IPS DF 6.9 (cell line): ENCODE results near the gene TNN.

Source experiments
- DNase-seq: peaks from one replicate; pipeline ENCODE4 v3.0.0-alpha.2; 2013; ENCODE audit warnings: low read depth, low spot score
- H3K27ac ChIP-seq: one replicate; pipeline ENCODE4 v1.5.1; 2013; ENCODE audit warnings: low read length, control low read depth
- H3K27me3 ChIP-seq: 2 replicates; pipeline ENCODE4 v1.6.1; 2013; ENCODE audit warnings: mild to moderate bottlenecking, low read length; ENCODE audit not compliant: control insufficient read depth, insufficient read depth
- H3K36me3 ChIP-seq: 2 replicates; pipeline ENCODE4 v1.6.1; 2013; ENCODE audit warnings: low read length; ENCODE audit not compliant: control insufficient read depth, insufficient read depth
- H3K4me1 ChIP-seq: 2 replicates; pipeline ENCODE4 v1.6.1; 2013; ENCODE audit warnings: low read length; ENCODE audit not compliant: control insufficient read depth, insufficient read depth
- H3K4me3 ChIP-seq: 2 replicates; pipeline ENCODE4 v1.5.1; 2013; ENCODE audit warnings: mild to moderate bottlenecking, low read length
- H3K9me3 ChIP-seq: 2 replicates; pipeline ENCODE4 v1.6.1; 2013; ENCODE audit warnings: low read length, inconsistent platforms; ENCODE audit not compliant: control insufficient read depth, insufficient read depth
- WGBS: extraction: QIAGEN DNeasy Blood & Tissue Kit; methylation state at CpG from one replicate; pipeline ENCODE4 v1.1.7; 2013; ENCODE audit warnings: mixed read lengths, missing lambda C conversion rate; ENCODE audit not compliant: insufficient read length, insufficient coverage; 5-methylcytosine and 5-hydroxymethylcytosine counted together

Gene TNN

DNA sequence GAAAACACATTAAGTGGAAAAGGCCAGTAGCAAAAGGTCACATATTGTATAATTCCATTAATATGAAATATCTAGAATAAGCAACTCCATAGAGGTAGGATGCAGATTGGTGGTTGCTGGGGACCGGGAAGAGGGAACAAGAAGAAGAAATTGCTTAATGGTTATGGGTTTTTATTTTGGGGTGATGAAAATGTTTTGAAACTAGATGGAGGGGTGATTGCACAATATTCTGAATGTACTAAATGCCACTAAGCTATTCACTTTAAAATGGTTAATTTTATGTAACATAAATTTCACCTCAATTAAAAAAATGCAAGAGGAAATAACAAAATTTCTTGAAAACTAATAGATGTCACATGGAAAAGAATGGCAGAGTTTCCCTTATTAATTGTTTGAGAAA lies 118.3 kb downstream of the TNN start:
- no peak overlapping the region for H3K4me3 ChIP-seq
- H3K36me3 ChIP-seq: no peaks in the 10 kb centered on the region
- no peaks in the 10 kb centered on the region for H3K27me3 ChIP-seq
- no peak for DNase-seq
- H3K27ac ChIP-seq: no peak overlapping the region
- no peaks in the 10 kb centered on the region for H3K4me1 ChIP-seq
- H3K9me3 ChIP-seq: no peaks in the 10 kb centered on the region
- 100% methylated on average over 1 of the region's 1 CpG for WGBS

- H3K27ac ChIP-seq: no peak overlapping the region
- no peak overlapping the region for H3K4me3 ChIP-seq
- no peaks in the 10 kb centered on the region for H3K4me1 ChIP-seq
- DNase-seq: no peak
- WGBS: no CpG with 5 or more reads among the region's 2 CpGs
- no peaks in the 10 kb centered on the region for H3K27me3 ChIP-seq
- no peaks in the 10 kb centered on the region for H3K9me3 ChIP-seq
- H3K36me3 ChIP-seq: no peaks in the 10 kb centered on the region
Measured at GRCh38 chr1:175186433-175187160, 119.0 kb downstream of the TNN start.

DNA sequence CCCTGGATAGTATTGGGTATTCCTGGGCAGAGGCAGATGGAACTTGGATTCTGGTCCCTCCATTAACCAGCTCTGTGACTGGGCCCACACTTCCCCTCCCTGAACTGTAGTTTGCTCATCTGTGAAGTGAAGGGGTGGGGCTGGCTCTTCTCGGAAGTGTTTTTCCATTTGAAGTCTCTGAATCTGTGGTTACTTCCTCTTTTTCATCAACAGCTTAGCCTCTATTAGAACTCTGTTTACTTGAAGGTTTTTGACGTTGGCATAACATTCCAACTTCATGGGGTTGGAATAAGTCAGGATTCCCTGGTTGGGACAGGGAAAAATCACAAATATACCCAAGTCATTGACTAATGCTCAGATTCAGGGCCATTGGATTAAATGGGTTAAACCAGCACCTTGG lies 121.3 kb downstream of the TNN start:
- H3K27me3 ChIP-seq: no peaks in the 10 kb centered on the region; the same call in 1 of the 2 replicates
- no peak overlapping the region for H3K27ac ChIP-seq
- no peaks in the 10 kb centered on the region for H3K36me3 ChIP-seq
- no CpG with 5 or more reads among the region's 2 CpGs for WGBS
- no peaks in the 10 kb centered on the region for H3K4me1 ChIP-seq
- no peak overlapping the region for H3K4me3 ChIP-seq
- DNase-seq: no peak
- no peaks in the 10 kb centered on the region for H3K9me3 ChIP-seq

- H3K27me3 ChIP-seq: no peaks in the 10 kb centered on the region; the same call in 1 of the 2 replicates
- WGBS: no CpG with 5 or more reads among the region's 7 CpGs
- H3K36me3 ChIP-seq: no peaks in the 10 kb centered on the region
- H3K4me1 ChIP-seq: no peaks in the 10 kb centered on the region
- no peaks in the 10 kb centered on the region for H3K9me3 ChIP-seq
- no peak for DNase-seq
- H3K4me3 ChIP-seq: peak overlapping the region; percentile 49; the same call in 1 of the 2 replicates
- no peak overlapping the region for H3K27ac ChIP-seq
Measured at GRCh38 chr1:175191659-175192058, 124.0 kb downstream of the TNN start.

DNA sequence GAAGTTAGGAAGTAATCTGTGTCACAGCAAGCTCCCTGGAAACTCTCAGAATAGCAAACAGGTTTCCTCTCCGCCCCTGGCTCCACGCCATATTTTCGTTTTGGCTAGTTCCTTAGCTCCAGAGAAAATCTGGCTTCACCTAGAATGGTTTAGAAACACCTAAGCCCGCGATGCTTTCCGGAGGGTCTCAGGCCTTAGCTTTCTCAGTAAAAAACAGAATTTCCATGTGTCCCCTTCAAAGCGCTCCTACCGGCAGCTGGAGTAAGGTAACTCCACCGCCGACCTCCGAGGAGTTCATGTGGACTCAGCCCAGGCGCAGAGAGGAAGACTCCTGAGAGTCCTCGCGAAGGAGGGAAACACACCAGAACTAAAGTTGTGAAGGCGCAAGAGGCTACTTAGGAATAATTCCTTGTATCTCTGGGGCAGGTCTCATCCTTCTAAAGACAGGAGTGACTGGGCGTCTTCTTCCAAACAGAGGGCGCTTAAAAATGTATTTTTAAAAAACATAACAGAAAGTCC lies 124.5 kb downstream of the TNN start:
- Histone ChIP-seq H3K4me1 (no peaks in the 10 kb centered on the region), H3K27ac (no peak overlapping the region), H3K27me3 (no peaks in the 10 kb centered on the region; the same call in 1 of the 2 replicates), H3K9me3 (no peaks in the 10 kb centered on the region), H3K36me3 (no peaks in the 10 kb centered on the region), H3K4me3 (peak overlapping the region; percentile 49; the same call in 1 of the 2 replicates)
- DNase-seq: no peak
- no CpG with 5 or more reads among the region's 17 CpGs for WGBS

GRCh38 chr1:175192630-175193526 lies 125.2 kb downstream of the TNN start, which contains the start of gene KIAA0040:
Gene KIAA0040 (minus strand): TSS chr1:175192776. CDS start chr1:175161013, 31,763 bp downstream.
- H3K27me3 ChIP-seq: no peaks in the 10 kb centered on the region; the same call in 1 of the 2 replicates

GRCh38 chr1:175193527-175193910 lies 125.9 kb downstream of the TNN start:
- DNase-seq: no peak
- H3K36me3 ChIP-seq: no peaks in the 10 kb centered on the region
- no peak overlapping the region for H3K27ac ChIP-seq
- H3K27me3 ChIP-seq: no peaks in the 10 kb centered on the region; the same call in 1 of the 2 replicates
- H3K4me3 ChIP-seq: peak overlapping the region; percentile 49; the same call in 1 of the 2 replicates
- H3K9me3 ChIP-seq: no peaks in the 10 kb centered on the region
- H3K4me1 ChIP-seq: no peaks in the 10 kb centered on the region
- WGBS: no CpG with 5 or more reads among the region's 4 CpGs

More at GRCh38 chr1:175192630-175193526, 125.2 kb downstream of the TNN start, which contains the start of gene KIAA0040:
- DNase-seq: no peak
- Histone ChIP-seq H3K9me3 (no peaks in the 10 kb centered on the region), H3K4me3 (peak within 1 kb of the TSS; percentile 49; the same call in 1 of the 2 replicates), H3K27ac (no peak within 1 kb of the TSS), H3K4me1 (no peaks in the 10 kb centered on the region), H3K36me3 (no peaks in the 10 kb centered on the region)
- WGBS: no CpG with 5 or more reads among the region's 62 CpGs

- H3K9me3 ChIP-seq: no peaks in the 10 kb centered on the region
- no peaks in the 10 kb centered on the region for H3K4me1 ChIP-seq
- no peak overlapping the region for H3K27ac ChIP-seq
- H3K4me3 ChIP-seq: no peak overlapping the region
- no peaks in the 10 kb centered on the region for H3K36me3 ChIP-seq
- DNase-seq: no peak
- WGBS: no CpG with 5 or more reads among the region's 1 CpG
- H3K27me3 ChIP-seq: no peaks in the 10 kb centered on the region; the same call in 1 of the 2 replicates
Measured at GRCh38 chr1:175195281-175195680, 127.6 kb downstream of the TNN start.

DNA sequence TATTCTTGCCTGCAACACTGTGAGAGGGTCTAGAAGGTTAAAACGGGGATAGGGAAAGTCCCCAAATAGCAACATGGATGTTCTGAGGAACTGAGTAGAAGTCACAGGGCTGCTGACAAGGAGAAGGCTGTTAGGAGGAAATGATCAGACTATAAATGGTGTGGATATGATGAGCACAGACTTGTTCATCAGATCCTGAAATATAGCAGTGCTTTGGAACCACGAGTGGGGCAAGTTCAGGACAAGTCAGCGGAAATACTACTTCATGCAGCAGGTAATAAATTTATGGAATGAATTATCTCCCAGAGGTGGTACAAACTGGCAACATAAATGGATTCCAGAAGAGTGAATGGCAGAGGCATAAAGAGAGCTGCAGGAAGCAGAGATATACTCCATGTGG lies 128.2 kb downstream of the TNN start:
- H3K4me1 ChIP-seq: no peaks in the 10 kb centered on the region
- no peak overlapping the region for H3K4me3 ChIP-seq
- H3K36me3 ChIP-seq: no peaks in the 10 kb centered on the region
- H3K27me3 ChIP-seq: no peaks in the 10 kb centered on the region; the same call in 1 of the 2 replicates
- no peak overlapping the region for H3K27ac ChIP-seq
- no peak for DNase-seq
- no peaks in the 10 kb centered on the region for H3K9me3 ChIP-seq
- no CpG with 5 or more reads among the region's 3 CpGs for WGBS

GRCh38 chr1:175197531-175197930 lies 129.9 kb downstream of the TNN start:
- Histone ChIP-seq H3K4me3 (no peak overlapping the region), H3K36me3 (no peaks in the 10 kb centered on the region), H3K27me3 (no peaks in the 10 kb centered on the region; the same call in 1 of the 2 replicates), H3K4me1 (no peaks in the 10 kb centered on the region), H3K9me3 (no peaks in the 10 kb centered on the region), H3K27ac (no peak overlapping the region)
- no peak for DNase-seq
- no CpG with 5 or more reads among the region's 2 CpGs for WGBS
